IPS DF 6.9 (cell line): ENCODE measurements around the gene ERICH6.
"Not testable (repeated sequence)": the region's sequence is repeated elsewhere in the genome, so short reads cannot be mapped to it uniquely, and the experiment has no call there.

Experiments used
- DNase-seq: peaks from one replicate; pipeline ENCODE4 v3.0.0-alpha.2; 2013; ENCODE audit warnings: low read depth, low spot score
- H3K27ac ChIP-seq: one replicate; pipeline ENCODE4 v1.5.1; 2013; ENCODE audit warnings: low read length, control low read depth
- H3K27me3 ChIP-seq: 2 replicates; pipeline ENCODE4 v1.6.1; 2013; ENCODE audit warnings: mild to moderate bottlenecking, low read length; ENCODE audit not compliant: control insufficient read depth, insufficient read depth
- H3K36me3 ChIP-seq: 2 replicates; pipeline ENCODE4 v1.6.1; 2013; ENCODE audit warnings: low read length; ENCODE audit not compliant: control insufficient read depth, insufficient read depth
- H3K4me1 ChIP-seq: 2 replicates; pipeline ENCODE4 v1.6.1; 2013; ENCODE audit warnings: low read length; ENCODE audit not compliant: control insufficient read depth, insufficient read depth
- H3K4me3 ChIP-seq: 2 replicates; pipeline ENCODE4 v1.5.1; 2013; ENCODE audit warnings: mild to moderate bottlenecking, low read length
- H3K9me3 ChIP-seq: 2 replicates; pipeline ENCODE4 v1.6.1; 2013; ENCODE audit warnings: low read length, inconsistent platforms; ENCODE audit not compliant: control insufficient read depth, insufficient read depth
- WGBS: extraction: QIAGEN DNeasy Blood & Tissue Kit; methylation state at CpG from one replicate; pipeline ENCODE4 v1.1.7; 2013; ENCODE audit warnings: mixed read lengths, missing lambda C conversion rate; ENCODE audit not compliant: insufficient read length, insufficient coverage; 5-methylcytosine and 5-hydroxymethylcytosine counted together

The ERICH6 gene

DNA sequence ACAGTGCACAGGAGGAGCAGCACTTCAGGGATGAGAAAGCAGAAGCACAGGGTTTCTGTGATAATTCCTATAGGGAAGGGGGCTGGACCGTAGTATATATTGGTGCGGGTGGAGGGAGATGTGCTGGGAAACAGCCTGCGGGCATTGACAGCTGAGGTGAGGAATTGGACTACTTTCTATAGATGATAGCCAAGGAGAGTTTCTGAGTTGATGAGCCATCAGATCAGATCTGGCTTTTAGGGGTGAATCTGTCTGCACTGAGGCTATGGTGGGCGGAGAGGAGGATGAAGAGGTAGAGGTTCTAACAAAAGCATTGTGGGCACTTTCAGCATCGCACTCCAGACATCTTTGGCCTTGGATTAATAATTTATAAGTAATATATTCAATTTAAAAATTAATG lies 67.5 kb downstream of the ERICH6 start:
- no peak overlapping the region for H3K27ac ChIP-seq
- H3K36me3 ChIP-seq: no peaks in the 10 kb centered on the region
- H3K4me1 ChIP-seq: no peaks in the 10 kb centered on the region
- no peak overlapping the region for H3K4me3 ChIP-seq
- H3K9me3 ChIP-seq: no peaks in the 10 kb centered on the region
- no CpG with 5 or more reads among the region's 5 CpGs for WGBS
- no peaks in the 10 kb centered on the region for H3K27me3 ChIP-seq
- no peak for DNase-seq

DNA sequence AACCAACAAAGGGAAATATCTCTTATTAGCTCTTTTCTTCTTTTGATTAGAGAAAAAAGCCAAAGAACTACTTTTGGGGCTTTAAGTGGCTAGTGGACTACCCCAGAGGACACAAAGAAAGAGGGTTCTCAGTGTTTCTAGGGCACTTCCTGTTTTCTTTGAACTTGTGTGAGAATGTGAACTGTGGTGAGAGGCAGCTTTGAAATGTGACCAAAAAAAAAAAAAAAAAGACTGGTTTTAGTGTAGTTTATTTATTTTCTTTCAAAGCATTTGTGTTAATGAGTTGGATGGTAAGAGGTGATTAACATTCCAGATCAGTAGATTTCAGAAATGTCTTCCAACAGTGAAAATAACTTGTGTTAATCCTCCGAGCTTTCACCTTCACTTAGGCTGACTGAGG lies 68.2 kb downstream of the ERICH6 start:
- DNase-seq: no peak
- no peak overlapping the region for H3K4me3 ChIP-seq
- no peaks in the 10 kb centered on the region for H3K4me1 ChIP-seq
- H3K36me3 ChIP-seq: no peaks in the 10 kb centered on the region
- H3K27ac ChIP-seq: no peak overlapping the region
- no CpG with 5 or more reads among the region's 1 CpG for WGBS
- H3K27me3 ChIP-seq: no peaks in the 10 kb centered on the region
- no peaks in the 10 kb centered on the region for H3K9me3 ChIP-seq

DNA sequence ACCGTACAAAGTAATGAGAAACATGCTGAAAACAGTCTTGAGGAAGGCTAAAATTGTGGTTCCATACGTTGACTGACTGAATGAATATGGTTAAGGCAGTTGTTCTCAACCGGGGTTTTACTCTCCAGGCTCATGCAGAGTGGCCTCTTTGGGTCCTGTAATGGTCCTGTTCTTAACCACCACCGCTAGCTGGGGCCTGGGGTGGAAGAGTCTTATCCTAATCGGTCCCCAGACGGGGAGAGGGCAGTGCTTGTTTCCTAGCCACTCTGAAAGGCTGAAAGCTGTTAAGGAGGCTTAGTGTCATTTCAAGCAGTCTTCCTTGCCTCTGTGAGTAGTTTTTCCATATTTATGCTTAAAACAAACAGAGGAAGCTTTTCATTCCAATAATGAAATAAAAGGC lies 68.6 kb downstream of the ERICH6 start:
- Histone ChIP-seq H3K36me3 (no peaks in the 10 kb centered on the region), H3K9me3 (no peaks in the 10 kb centered on the region), H3K27ac (no peak overlapping the region), H3K4me1 (no peaks in the 10 kb centered on the region), H3K4me3 (no peak overlapping the region), H3K27me3 (no peaks in the 10 kb centered on the region)
- WGBS: no CpG with 5 or more reads among the region's 6 CpGs
- no peak for DNase-seq

DNA sequence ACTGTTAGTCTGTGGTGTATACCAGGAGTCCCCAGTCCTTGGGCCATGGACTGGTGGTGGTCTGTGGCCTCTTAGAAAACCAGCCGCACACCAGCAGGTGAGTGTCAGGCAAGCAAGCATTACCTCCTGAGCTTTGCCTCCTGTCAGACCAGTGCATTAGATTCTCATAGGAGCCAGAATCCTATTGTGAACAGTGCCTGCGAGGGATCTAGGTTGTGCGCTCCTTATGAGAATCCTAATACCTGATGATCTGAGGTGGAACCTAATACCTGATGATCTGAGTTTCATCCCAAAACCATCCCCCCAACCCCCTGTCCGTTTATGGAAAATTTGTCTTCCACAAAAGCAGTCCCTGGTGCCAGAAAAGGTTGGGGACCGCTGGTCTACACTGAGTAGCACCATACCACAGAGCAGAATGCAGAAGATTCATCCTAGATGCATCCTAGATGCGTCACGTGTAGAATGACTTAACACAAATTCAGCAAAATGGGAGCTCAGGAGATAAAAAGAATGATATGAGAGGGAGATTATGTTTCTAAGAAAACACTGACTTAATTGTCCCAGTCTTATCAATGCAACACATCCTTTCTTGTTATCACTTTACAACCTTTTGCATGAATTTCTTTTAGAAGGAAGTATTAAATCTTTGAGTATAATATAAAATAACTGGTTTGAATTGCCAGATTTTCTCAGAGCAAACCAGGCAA lies 72.1 kb downstream of the ERICH6 start:
- WGBS: no CpG with 5 or more reads among the region's 7 CpGs
- H3K4me3 ChIP-seq: no peak overlapping the region
- H3K27me3 ChIP-seq: no peaks in the 10 kb centered on the region
- H3K4me1 ChIP-seq: no peaks in the 10 kb centered on the region
- H3K9me3 ChIP-seq: no peaks in the 10 kb centered on the region
- no peaks in the 10 kb centered on the region for H3K36me3 ChIP-seq
- DNase-seq: no peak
- no peak overlapping the region for H3K27ac ChIP-seq

DNA sequence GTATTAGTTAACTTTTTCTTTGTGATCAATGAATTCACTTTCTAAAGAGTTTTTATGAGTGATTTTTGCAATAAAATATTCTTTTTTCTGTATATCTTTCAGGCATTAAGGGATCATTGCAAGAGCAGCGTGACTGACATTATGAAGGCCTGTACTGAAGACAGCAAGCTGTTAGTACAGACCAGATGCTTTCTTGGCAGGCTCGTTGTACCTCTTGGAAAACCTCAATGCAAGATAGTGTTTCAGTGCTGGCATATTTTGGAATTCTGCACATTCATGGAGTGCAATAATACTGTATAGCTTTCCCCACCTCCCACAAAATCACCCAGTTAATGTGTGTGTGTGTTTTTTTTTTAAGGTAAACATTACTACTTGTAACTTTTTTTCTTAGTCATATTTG lies 76.2 kb downstream of the ERICH6 start:
- no peaks in the 10 kb centered on the region for H3K4me1 ChIP-seq
- H3K27me3 ChIP-seq: no peaks in the 10 kb centered on the region
- no CpG with 5 or more reads among the region's 2 CpGs for WGBS
- no peak for DNase-seq
- no peak overlapping the region for H3K27ac ChIP-seq
- no peaks in the 10 kb centered on the region for H3K36me3 ChIP-seq
- no peak overlapping the region for H3K4me3 ChIP-seq
- H3K9me3 ChIP-seq: no peaks in the 10 kb centered on the region

DNA sequence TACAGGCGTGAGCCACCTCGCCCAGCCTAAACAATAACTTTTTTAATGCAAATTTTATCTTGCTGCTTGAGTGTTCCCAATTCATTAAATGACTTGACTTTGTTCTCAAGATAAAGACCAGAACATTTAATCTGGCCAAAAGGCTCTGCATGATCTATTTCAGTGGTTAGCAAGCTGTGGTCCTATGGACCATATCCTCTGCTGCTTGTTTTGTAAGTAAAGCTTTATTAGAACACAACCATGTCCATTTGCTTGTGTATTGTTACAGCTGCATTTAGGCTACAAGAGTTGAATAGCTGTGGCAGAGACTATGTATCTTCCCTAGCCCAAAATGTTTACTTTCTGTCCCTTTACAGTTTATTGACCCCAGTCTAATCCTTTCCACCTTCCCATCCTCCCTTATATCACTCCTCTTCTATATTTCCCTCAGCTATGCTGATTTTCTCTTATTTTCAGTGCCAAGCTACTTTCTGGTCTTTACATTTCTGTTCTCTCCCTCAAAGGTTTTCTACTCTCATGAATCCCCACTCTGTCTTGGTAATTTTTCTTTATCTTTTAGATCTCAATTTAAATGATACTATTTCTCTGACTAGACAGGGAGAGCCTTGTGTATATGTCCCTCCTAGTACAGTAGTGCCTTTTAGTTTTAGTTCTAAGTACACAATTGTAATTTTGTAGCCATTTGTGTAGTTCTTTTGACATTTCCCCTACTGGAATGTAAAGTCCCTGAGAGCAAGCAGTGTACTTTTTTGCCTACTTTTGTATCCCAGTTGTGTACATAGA lies 77.4 kb downstream of the ERICH6 start:
- WGBS: no CpG with 5 or more reads among the region's 2 CpGs
- Histone ChIP-seq H3K36me3 (no peaks in the 10 kb centered on the region), H3K27me3 (no peaks in the 10 kb centered on the region), H3K4me3 (no peak overlapping the region), H3K9me3 (no peaks in the 10 kb centered on the region), H3K4me1 (no peaks in the 10 kb centered on the region), H3K27ac (no peak overlapping the region)
- DNase-seq: no peak

DNA sequence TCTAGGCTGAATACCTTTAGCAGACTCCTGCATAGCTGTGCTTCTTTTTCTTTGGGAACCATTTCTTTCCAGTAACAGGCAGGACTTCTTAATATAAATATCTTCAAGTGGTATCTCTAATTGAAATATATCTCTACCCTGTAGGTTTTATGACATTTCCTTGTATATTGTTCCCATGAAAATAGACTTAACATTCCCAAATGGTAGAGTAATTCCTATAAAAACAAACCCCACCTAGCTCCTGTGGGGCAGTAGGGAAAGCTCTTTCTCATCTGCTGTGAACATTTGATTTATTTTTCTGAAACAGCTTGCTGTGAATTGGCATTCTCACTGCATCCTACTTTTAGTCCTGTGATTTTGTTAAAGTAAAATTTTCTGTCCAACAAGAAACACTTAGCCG lies 79.8 kb downstream of the ERICH6 start:
- Histone ChIP-seq H3K27me3 (no peaks in the 10 kb centered on the region), H3K36me3 (no peaks in the 10 kb centered on the region), H3K4me3 (no peak overlapping the region), H3K27ac (no peak overlapping the region), H3K9me3 (no peaks in the 10 kb centered on the region), H3K4me1 (no peaks in the 10 kb centered on the region)
- WGBS: no CpG with 5 or more reads among the region's 1 CpG
- DNase-seq: no peak

DNA sequence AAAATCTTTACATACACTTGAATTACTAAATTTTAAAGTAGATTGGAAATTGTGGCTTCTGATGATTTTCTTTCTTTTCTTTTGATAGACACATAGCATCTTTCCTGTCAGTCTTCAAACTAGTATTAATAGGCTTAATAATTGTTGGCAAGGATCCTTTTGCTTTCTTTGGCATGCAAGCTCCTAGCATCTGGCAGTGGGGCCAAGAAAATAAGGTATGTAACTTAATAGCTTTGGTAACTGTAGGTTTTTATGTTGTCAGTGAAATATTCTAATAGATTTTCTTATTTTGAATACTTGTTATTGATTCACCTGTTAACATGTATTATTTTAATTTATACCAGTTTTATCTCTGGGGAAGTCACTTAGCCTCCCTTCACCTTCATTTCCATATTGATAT lies 80.8 kb downstream of the ERICH6 start:
- not testable (repeated sequence) for H3K9me3 ChIP-seq, H3K36me3 ChIP-seq, H3K27ac ChIP-seq, H3K4me1 ChIP-seq, DNase-seq, H3K27me3 ChIP-seq, H3K4me3 ChIP-seq

DNA sequence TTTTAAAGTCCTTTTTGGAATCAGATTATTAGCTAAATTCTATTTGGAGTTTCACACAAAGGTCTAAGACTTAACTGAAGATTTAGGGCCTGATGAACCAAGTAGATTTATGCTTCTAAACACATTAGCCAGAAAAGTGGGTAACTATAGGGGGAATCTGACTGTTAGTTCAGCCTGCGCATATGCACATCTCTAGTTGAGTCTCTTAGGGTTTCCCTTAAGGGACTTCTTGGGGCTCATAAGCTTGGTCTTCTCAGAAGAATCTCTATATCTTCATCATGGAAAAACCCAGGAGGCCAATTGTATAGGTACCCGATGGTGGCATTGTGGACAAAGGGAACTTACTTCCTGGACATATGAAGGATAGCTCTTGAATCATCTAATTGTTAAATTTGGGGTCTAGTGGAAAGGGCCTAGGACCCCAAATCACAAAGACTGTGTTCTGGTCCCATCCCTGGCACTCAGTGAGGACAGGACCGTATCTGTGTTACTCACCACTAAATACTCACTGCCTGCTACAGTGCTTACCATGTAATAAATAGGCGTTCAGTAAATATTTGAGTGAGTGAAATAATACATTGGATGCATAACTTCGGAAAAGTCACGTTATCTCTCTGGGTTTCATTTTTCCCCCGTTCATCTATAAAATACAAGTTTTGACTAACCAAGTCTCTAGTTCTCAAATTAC lies 83.6 kb downstream of the ERICH6 start:
- no peaks in the 10 kb centered on the region for H3K4me1 ChIP-seq
- WGBS: no CpG with 5 or more reads among the region's 7 CpGs
- no peaks in the 10 kb centered on the region for H3K27me3 ChIP-seq
- no peaks in the 10 kb centered on the region for H3K9me3 ChIP-seq
- H3K27ac ChIP-seq: no peak overlapping the region
- DNase-seq: no peak
- H3K36me3 ChIP-seq: no peaks in the 10 kb centered on the region
- H3K4me3 ChIP-seq: no peak overlapping the region

DNA sequence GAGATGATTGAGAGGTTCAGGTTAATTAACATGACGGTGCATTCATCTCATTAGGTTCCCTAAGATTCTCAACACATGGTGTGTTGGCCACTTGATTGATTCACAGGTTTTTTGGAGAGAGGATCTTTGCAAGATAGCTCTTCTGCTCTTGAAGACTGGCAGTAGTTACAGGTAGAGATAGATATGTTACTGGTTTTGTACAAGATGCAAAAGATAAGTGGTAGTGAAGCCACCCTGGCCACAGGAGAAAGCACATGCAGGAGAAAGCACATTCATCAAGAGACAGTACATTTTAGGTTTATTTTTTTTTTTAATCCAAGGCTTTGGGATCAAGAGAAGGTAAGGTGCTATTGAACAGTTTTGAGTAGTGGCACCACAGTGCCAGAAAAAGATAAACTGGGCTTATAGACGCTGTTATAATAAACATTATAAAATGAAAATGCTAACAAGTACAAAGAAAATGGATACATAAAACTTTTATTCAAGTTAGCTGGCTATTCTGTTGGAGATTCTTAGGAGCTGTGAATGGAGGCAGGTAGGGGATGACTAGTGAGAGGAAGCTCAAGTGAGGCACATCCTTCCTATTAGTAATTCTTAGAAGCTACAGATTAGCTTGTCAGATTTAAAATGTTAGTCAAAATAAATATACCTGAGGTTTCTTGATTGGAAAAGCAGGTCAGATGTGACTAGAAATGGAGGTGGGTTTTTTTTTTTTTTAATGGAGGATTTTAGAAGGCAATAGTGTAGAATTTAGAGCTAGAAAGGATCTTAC lies 89.8 kb downstream of the ERICH6 start:
- no peak for DNase-seq
- no peak overlapping the region for H3K27ac ChIP-seq
- H3K36me3 ChIP-seq: peaks cover 4% of the 10 kb centered on the region; the same call in 1 of the 2 replicates
- H3K27me3 ChIP-seq: no peaks in the 10 kb centered on the region
- H3K4me1 ChIP-seq: no peaks in the 10 kb centered on the region
- H3K4me3 ChIP-seq: no peak overlapping the region
- no peaks in the 10 kb centered on the region for H3K9me3 ChIP-seq
- no CpG with 5 or more reads among the region's 2 CpGs for WGBS
